Urinary bladder (tissue), 2 donors: Measurements from ENCODE around the gene HBS1L. TPM values are rescaled to one million over a fixed set of nuclear protein-coding genes. Genes with fewer than 3 reads are reported as not detected.

Source experiments
- polyA plus RNA-seq: library from polyadenylated mRNA; stranded (reverse); fragments of 200-250 nt; gene quantifications from one replicate; pipeline ENCODE4 v1.2.3, GENCODE V29; 2013
- total RNA-seq: library from RNA; depleted of rRNA; stranded (reverse); fragments of >200 nt; gene quantifications from one replicate; pipeline ENCODE4 v1.2.3, GENCODE V29; 2014
- donor health status: healthy.

The HBS1L gene
- total and polyA plus RNA-seq, 2 donors = 47.3 to 105 TPM

Other genes with a start within 250 kb of the HBS1L start
- gene ALDH8A1, start 104.7 kb downstream of the HBS1L start, total RNA-seq = 1.1 TPM
- 0.60 TPM for gene ALDH8A1, start 104.7 kb downstream of the HBS1L start, polyA plus RNA-seq
- 2.1 TPM for gene MYB, start 126.5 kb upstream of the HBS1L start, total RNA-seq
- 0.18 TPM for gene MYB, start 126.5 kb upstream of the HBS1L start, polyA plus RNA-seq